Stimulated activated CD8-positive, alpha-beta memory T cell treated with anti-CD3 and anti-CD28 coated beads, Interleukin-2, amount 100 ng/mL, for 1 hour (primary cell): ENCODE data around the gene SLC25A19.

Source experiments
- DNase-seq, 2 donors: peaks; one replicate each; pipeline ENCODE4 v3.0.0-alpha.2; 2020; ENCODE audit warnings: low read depth in 2 of 2

Gene SLC25A19

DNA sequence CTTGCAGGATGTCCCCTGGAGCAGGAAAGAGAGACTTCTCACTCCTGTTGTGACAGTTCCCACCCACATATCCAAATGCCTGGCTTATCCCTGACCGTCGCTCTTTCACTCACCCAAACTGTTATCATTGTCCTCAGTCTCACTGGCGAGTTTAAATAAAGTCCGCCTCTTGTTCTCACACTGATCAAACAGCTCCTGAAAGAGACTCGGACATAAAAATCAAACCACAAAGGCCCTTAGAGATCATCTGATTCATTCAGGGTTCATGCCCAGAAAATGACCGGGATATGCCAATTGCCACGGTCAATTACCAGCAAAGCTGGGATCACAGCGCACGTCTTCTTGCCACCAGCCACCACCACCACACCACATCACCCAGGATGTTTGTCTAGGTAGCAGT, 47.7 kb downstream of the SLC25A19 start:
- DNase-seq, result no peak

DNA sequence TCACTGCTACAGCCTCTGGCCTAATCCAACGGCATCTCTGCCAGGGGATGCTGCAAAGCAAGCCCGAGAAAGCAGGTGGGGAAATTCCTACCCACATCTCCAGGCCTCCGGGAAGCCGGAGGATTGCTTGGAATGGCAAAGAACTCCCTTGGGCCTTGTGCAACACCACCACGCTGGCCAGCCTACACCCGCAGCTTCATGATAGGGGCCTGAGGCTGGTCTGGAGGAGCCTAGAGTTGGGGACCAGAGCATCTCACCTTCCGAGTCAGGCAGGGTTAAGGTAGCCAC, 48.1 kb downstream of the SLC25A19 start:
- DNase-seq, result no peak

DNA sequence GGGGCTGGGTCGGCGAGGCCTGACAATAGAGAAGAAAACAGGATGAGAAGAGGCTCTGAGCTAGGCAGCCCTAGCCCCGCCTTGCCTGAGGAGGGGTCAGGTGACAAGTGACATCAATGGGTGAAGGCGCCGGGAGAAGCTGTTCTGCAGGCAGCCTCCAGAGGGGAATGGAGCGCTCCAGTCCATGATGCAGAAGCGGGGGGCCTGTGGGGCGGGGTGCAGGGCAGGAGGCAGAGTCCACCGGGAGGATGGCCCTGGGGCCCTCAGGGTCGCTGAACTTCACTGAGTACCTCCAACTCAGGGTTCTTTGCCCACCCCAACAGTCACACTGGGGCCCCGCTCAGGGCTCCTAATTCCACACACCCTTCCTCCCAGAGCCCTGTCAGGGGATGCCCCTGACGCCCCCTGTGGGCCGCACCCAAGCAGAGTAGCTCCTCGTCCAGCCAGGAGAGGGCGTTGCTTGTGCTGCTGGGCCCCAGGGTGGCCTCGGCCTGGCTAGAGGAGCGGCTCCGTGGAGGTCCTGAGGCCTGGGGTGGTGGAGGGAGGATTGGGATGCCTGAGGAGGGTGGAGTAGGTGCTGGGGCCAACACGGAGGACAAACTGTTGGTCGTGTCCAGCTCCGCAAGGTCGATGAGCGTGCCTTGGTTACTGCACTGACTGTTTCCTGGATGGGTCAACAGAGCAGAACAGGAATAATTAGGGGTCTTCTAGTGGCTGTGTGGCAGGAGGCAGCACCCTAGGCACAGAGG, 48.7 kb downstream of the SLC25A19 start:
- DNase-seq, result no peak

DNA sequence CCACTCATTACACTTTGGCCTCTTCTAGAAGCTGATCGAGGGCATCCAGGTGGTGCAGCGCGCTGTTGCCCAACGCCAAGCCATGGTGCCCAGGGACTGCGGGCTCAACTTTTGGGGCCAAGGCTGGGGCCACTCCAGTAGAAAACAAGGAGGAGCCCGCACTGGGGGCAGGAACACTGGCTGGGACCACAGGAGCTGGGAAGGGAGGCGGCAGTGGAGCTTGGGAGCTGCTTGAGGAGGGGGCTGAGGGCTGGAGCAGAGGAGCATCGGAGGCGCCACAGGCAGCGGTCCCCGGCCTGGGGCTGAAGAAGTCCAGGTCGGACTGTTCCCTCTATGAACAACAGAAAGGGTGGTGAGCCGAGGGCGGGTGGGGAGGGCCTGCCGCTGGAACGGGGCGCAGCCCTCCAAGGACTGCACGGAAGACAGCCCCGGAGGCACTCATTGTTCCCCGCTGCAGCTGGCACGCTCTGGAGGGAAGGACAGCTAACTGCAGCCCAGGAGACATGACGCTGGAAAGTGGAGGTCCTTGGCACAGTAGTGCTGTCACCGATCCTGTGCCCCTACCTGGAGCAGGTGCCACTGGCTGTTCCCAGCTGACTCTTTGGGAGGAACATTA, 49.3 kb downstream of the SLC25A19 start:
- DNase-seq, result no peak

DNA sequence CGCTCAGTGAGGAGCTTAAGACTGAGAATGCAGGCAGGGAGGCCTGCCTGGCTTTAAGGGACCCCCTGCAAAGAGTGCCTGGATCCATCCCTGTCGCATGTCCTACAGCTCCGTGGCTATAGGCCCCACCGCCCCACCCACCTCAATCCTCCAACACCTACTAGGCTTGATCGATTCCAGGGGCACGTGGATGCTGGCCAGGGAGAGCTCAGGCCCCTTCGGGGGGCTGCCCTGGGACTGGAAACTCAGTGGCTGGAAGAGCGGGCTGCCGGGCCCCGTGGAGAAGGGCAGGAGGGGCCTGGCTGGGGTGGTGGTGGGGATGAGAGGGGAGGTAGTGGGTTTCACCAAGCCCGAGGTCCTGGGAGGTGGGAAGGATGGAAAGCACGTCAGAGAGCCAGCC, 50.0 kb downstream of the SLC25A19 start:
- no peak for DNase-seq

- DNase-seq, result peak; percentile 21 to 36
Observed at GRCh38 chr17:75238684-75239191, 50.5 kb downstream of the SLC25A19 start.

- DNase-seq, result no peak
Observed at GRCh38 chr17:75238020-75238580, 51.1 kb downstream of the SLC25A19 start.

GRCh38 chr17:75237100-75238014, 51.9 kb downstream of the SLC25A19 start:
- no peak for DNase-seq

- no peak for DNase-seq
Observed at GRCh38 chr17:75232786-75233185, 56.4 kb downstream of the SLC25A19 start.

DNA sequence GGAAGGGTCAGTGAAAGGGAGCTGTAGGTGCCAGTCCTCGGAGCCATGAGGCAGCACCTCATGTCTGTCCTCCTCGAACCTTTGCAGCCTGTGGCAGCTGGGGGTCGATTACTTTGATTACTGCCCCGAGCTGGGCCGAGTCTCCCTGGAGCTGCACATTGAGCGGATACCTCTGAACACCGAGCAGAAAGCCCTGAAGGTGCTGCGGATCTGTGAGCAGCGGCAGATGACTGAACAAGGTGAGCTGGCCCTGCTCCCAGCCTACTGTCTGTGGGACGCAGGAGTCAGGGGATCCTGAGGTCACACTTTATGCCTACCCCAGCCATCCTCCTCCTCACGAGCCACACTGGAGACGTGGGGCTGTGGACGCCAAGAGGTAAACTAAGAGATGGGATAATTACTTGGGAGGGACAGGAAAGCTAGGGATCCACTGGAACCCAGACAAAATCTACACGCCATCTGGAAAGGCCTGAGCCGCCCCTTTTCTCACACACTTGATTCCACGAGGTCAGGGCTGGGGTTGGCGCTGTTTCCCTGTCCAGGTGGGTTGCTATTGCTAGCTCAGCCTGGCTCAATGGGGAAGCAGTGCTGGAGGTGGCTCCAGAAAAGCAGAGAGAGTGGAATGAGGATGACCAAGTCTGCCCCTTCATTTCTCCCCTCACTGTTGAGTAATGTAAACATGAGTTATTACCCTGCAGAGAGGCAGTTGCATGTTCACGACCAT, 57.3 kb downstream of the SLC25A19 start:
- no peak for DNase-seq

GRCh38 chr17:75231071-75231470, 58.2 kb downstream of the SLC25A19 start:
- DNase-seq, result no peak

DNA sequence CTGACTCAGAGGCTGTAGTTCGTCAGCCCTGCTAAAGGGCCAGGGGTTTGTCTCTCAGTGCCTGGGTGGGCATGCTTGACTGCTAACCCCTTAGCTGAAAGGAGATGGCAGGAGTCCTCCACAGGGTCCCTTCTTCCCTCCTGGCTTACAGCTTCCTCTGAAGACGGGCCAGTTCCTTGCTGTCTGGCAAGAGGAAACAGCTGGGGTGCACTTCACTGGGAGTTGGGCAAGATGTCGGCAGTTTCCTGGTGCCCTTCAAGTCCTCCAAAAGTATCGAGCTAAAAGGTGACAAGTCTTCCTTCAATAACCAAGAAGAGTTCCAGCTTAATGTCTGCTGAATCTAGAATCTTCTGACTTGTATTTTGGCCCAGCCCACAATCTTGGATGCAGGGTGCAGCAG, 60.4 kb downstream of the SLC25A19 start:
- no peak for DNase-seq

DNA sequence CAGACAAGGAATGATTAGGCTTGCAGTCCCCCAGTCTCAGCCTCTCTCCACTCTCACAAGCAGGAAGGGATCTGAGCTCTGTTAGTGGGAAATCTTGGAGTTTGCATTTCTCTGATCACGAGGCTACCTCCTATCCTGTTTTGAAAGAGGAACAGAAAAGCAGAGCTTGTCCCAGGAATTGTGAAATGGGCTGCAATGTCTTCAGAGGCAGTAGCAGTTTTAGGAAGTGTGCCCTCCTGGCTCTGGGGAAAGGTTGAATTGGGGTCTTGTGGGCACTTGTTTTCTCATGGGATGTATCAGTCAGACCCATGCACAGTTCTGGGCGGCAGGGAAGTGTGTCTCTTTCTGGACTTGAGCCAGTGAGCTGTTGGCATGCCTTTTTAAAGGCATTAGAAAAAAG, 60.9 kb downstream of the SLC25A19 start:
- DNase-seq, result no peak

DNA sequence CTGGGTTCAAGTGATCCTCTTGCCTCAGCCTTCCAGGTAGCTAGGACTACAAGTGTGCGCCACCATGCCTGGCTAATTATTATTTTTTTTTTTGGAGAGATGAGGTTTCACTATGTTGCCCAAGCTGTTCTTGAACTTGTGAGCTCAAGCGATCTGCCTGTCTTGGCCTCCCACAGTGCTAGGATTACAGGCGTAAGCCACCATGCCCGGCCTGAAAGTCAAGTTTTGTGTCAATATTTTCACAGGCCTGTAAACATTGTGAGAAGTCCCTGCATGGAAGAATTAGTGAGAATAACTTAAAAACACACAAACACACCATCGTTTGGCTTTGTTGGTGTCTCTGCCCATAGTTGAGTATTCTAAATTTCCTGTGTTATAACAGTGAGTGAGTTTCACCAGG, 61.5 kb downstream of the SLC25A19 start:
- no peak for DNase-seq

- no peak for DNase-seq
Observed at GRCh38 chr17:75225016-75225415, 64.2 kb downstream of the SLC25A19 start.
